SU-DHL-6 (cell line): ENCODE data around the gene M6PR.

Experiments
- H2AFZ ChIP-seq: fragments of 200-600 bp; sonication (generic); 2 replicates; pipeline ENCODE4 v1.6.1; 2014; ENCODE audit warnings: low read depth, mild to moderate bottlenecking, moderate library complexity, mixed read lengths, antibody characterized with exemption, low read length; ENCODE audit not compliant: severe bottlenecking
- H3F3A ChIP-seq: fragments of 200-600 bp; shearing (Covaris generic); 2 replicates; pipeline ENCODE4 v1.6.0; 2016; ENCODE audit warnings: antibody characterized with exemption, mild to moderate bottlenecking; ENCODE audit not compliant: insufficient read depth
- H3K27ac ChIP-seq: fragments of 200-600 bp; sonication (generic); 2 replicates; pipeline ENCODE4 v1.5.1; 2016; ENCODE audit warnings: low read depth, mild to moderate bottlenecking, low read length, moderate library complexity, mixed read lengths
- H3K27me3 ChIP-seq: fragments of 200-600 bp; sonication (generic), shearing (Covaris generic); 2 replicates; pipeline ENCODE4 v1.6.0; 2014; ENCODE audit warnings: mild to moderate bottlenecking, low read length
- H3K36me3 ChIP-seq: fragments of 200-600 bp; sonication (generic); 2 replicates; pipeline ENCODE4 v1.6.1; 2014; ENCODE audit warnings: mild to moderate bottlenecking, low read length, mixed read lengths
- H3K4me2 ChIP-seq: fragments of 300-600, 200-600 bp; shearing (Covaris generic), sonication (generic); 2 replicates; pipeline ENCODE4 v1.6.0; 2014; ENCODE audit warnings: low read length, low read depth, mild to moderate bottlenecking; ENCODE audit not compliant: poor library complexity, severe bottlenecking
- H3K4me3 ChIP-seq: fragments of 200-600 bp; sonication (generic); 2 replicates; pipeline ENCODE4 v1.5.1; 2014; ENCODE audit warnings: antibody characterized with exemption, low read length, mild to moderate bottlenecking, mixed read lengths; ENCODE audit not compliant: insufficient read depth, poor library complexity, severe bottlenecking
- H3K79me2 ChIP-seq: fragments of 200-600 bp; sonication (generic); 2 replicates; pipeline ENCODE4 v1.6.1; 2014; ENCODE audit warnings: mild to moderate bottlenecking, low read length, moderate library complexity; ENCODE audit not compliant: insufficient read depth
- H3K9ac ChIP-seq: fragments of 200-600 bp; sonication (generic); 2 replicates; pipeline ENCODE4 v1.7.0; 2014; ENCODE audit warnings: mild to moderate bottlenecking, low read length
- H3K9me2 ChIP-seq: fragments of 200-600 bp; sonication (generic); replicated peaks from 2 replicates; pipeline ENCODE4 v1.6.1; 2014; ENCODE audit warnings: low read length; ENCODE audit not compliant: insufficient read depth
- H3K9me3 ChIP-seq: fragments of 200-600 bp; sonication (generic); 2 replicates; pipeline ENCODE4 v1.6.1; 2014; ENCODE audit warnings: low read length, mixed read lengths; ENCODE audit not compliant: insufficient read depth
- H4K20me1 ChIP-seq: fragments of 200-600 bp; sonication (generic); 2 replicates; pipeline ENCODE4 v1.6.1; 2014; ENCODE audit warnings: low read depth, mild to moderate bottlenecking, antibody characterized with exemption, low read length, moderate library complexity, mixed read lengths
- EZH2phosphoT487 ChIP-seq: fragments of 200-600 bp; sonication (generic), shearing (Covaris generic); conservative IDR thresholded peaks from 2 replicates; pipeline ENCODE4 v1.6.1; 2018; ENCODE audit warnings: mild to moderate bottlenecking, antibody characterized with exemption, low read length, moderate library complexity, mixed read lengths
- TF ChIP-seq, protein P1 (sequence below): fragments of 200-600 bp; sonication (generic); IDR thresholded peaks from one replicate; pipeline ENCODE4 v1.5.1; 2017; ENCODE audit warnings: antibody characterized with exemption, mild to moderate bottlenecking, low read length, moderate library complexity; ENCODE audit not compliant: insufficient read depth, poor library complexity, severe bottlenecking

Gene M6PR

DNA sequence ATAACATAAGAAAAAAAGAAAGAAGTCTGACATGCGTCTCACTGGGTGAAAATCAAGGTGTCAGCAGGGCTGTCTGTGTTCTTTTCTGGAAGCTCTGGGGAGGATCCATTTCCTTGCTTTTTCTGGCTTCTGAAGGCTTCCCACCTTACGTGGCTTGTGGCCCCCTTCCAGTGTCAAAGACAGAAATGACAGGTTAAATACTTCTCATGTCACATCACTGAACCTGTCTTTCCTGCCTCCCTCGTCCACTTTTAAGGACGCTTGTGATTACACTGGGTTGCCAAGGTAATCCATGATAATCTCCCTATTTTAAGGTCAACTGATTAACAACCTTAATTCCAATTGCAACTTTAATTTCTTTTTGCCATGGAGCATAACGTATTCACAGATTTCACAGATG is 39.7 kb downstream of the M6PR start:
- Histone ChIP-seq H3K79me2 (no peaks in the 10 kb centered on the region), H3K4me3 (no peak overlapping the region), H3K9ac (no peak overlapping the region), H2AFZ (no peak overlapping the region), H4K20me1 (no peaks in the 10 kb centered on the region), H3K4me2 (no peak overlapping the region), H3K9me3 (no peaks in the 10 kb centered on the region), H3K36me3 (no peaks in the 10 kb centered on the region), H3K27me3 (no peaks in the 10 kb centered on the region), H3K27ac (no peak overlapping the region), H3K9me2 (no peaks in the 10 kb centered on the region), H3F3A (peaks cover 7% of the 10 kb centered on the region; the same call in 1 of the 2 replicates)
- TF ChIP-seq, protein P1, sequence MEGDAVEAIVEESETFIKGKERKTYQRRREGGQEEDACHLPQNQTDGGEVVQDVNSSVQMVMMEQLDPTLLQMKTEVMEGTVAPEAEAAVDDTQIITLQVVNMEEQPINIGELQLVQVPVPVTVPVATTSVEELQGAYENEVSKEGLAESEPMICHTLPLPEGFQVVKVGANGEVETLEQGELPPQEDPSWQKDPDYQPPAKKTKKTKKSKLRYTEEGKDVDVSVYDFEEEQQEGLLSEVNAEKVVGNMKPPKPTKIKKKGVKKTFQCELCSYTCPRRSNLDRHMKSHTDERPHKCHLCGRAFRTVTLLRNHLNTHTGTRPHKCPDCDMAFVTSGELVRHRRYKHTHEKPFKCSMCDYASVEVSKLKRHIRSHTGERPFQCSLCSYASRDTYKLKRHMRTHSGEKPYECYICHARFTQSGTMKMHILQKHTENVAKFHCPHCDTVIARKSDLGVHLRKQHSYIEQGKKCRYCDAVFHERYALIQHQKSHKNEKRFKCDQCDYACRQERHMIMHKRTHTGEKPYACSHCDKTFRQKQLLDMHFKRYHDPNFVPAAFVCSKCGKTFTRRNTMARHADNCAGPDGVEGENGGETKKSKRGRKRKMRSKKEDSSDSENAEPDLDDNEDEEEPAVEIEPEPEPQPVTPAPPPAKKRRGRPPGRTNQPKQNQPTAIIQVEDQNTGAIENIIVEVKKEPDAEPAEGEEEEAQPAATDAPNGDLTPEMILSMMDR = no peak
- TF ChIP-seq EZH2phosphoT487 = no peak

DNA sequence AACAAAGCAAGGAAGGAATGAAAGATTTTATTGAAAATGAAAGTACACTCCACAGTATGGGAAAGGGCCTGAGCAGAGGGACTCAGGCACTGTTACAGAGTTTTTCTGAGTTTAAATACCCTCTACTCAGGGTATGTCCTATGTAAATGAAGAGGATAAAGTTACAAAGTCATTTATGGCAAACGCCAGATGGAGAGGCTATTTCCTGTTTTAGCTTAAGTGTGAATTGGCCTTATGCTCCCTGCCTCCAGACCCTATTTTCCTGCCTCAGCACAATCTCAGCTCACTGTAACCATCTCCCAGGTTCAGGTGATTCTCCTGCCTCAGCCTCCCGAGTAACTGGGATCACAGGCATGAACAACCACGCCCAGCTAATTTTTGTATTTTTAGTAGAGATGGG is 41.9 kb downstream of the M6PR start:
- Histone ChIP-seq H3K9ac (no peak overlapping the region), H3F3A (no peaks in the 10 kb centered on the region), H3K36me3 (no peaks in the 10 kb centered on the region), H3K79me2 (no peaks in the 10 kb centered on the region), H4K20me1 (no peaks in the 10 kb centered on the region), H3K9me2 (no peaks in the 10 kb centered on the region), H2AFZ (no peak overlapping the region), H3K4me2 (no peak overlapping the region), H3K4me3 (no peak overlapping the region), H3K27ac (no peak overlapping the region), H3K9me3 (no peaks in the 10 kb centered on the region), H3K27me3 (no peaks in the 10 kb centered on the region)
- TF ChIP-seq, protein P1 = no peak
- no peak for TF ChIP-seq EZH2phosphoT487

DNA sequence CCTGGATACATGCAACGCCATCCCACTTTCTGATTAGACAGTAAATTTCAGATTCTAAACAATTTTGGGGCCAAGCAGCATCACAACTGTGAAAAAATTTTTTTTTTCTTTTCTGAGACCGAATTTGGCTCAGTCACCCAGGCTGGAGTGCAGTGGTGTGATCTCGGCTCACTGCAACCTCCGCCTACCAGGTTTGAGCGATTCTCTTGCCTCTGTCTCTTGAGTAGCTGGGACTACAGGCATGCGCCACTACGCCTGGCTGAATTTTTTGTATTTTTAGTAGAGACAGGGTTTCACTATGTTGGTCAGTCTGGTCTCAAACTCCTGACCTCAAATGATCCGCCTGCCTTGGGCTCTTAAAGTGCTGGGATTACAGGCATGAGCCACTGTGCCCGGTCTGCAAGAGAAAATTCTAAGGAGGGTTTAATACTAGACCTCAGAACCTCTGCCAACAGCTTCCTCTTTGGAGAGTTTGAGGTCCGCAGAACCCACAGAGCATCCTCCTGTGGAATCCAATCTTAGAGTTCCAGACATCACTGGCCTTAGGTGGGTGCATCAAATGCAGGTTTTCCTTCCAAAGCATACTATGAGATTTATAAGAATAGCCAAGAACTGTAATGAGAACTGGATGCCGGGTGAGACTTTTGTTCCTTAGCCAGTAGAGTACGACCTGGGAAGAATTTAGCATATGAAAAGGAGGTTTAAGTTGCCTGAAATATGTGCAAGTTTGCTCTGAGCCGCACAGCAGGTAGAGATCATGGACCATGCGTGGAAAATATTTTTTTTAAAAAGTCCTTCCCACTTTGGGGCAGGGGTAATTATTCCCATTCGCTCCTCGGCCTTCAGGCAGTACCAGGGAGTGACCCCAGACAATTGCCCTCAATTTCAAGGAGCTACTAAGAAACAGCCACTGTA is 42.9 kb downstream of the M6PR start:
- no peaks in the 10 kb centered on the region for H4K20me1 ChIP-seq
- no peak overlapping the region for H3K4me2 ChIP-seq
- no peak overlapping the region for H3K4me3 ChIP-seq
- no peaks in the 10 kb centered on the region for H3K36me3 ChIP-seq
- no peak for TF ChIP-seq EZH2phosphoT487
- TF ChIP-seq, protein P1 = no peak
- H3K9me3 ChIP-seq = no peaks in the 10 kb centered on the region
- H3K27me3 ChIP-seq = no peaks in the 10 kb centered on the region
- H3F3A ChIP-seq = no peaks in the 10 kb centered on the region
- H3K27ac ChIP-seq = no peak overlapping the region
- no peak overlapping the region for H3K9ac ChIP-seq
- H3K79me2 ChIP-seq = no peaks in the 10 kb centered on the region
- H3K9me2 ChIP-seq = no peaks in the 10 kb centered on the region
- H2AFZ ChIP-seq = no peak overlapping the region
